GM19372 (cell line): ENCODE data around the gene GULP1.

Experiments
- ATAC-seq: cut with Tn5 transposase; IDR thresholded peaks from one replicate; pipeline ENCODE4 v1.9.1; 2021; ENCODE audit warnings: mild to moderate bottlenecking, low read depth, moderate library complexity; ENCODE audit not compliant: unreplicated experiment

Gene GULP1

DNA sequence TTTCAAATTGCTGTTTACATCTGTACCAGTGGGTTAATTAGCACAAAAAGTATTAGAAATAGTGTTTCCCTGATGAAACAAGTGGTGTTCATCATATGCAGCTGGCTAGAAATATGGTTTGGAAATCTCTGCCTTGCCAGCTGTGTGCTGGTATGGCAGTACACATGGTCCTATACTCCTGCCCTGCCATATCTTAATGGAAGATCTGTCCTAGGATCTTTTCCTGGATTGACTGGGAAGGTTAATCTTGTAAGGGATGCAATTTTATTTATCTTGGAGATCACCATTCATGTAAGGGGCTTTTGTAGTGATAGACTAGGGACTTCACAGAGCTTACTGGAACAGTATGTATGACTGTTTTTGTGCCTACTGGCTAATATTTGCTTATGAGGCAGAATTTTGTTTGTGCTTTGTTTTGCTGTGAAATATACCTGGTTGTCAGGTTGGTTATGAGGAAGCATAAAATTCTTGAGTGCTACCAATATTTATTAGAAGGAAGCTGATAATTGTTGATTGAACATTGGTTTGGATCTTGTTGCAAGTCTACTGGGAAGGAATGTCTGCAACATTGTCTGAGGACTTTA, 73.5 kb downstream of the GULP1 start:
- ATAC-seq, result no peak

GRCh38 chr2:188367164-188367563, 75.5 kb downstream of the GULP1 start:
- ATAC-seq, result no peak

GRCh38 chr2:188369365-188369764, 77.7 kb downstream of the GULP1 start:
- peak; percentile 79 for ATAC-seq

DNA sequence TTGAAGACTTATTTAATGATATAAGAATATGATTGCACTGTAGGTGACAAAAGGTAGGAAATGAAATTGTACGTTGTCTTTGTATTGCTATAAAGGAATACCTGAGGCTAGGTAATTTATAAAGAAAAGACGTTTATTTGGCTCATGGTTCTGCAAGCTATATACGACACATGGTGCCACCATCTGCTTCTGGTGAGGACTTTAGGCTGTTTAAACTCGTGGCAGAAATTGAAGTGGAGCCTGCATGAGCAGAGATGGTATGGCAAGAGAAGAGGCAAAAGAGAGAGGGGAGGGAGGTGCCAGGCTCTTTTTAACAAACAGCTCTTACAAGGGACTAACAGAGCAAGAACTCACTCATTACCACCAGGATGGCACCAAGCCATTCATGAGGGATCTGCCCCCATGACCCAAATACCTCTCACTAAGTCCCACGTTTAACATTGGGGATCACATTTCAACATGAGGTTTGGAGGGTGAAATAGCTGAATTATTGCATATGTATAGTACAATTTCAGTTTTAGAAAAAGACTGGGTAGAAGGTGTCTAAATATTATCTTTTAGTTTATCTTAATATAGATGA, 86.8 kb downstream of the GULP1 start:
- no peak for ATAC-seq

- ATAC-seq, result no peak
These were observed 88.1 kb downstream of the GULP1 start for GRCh38 chr2:188379748-188380147.

- ATAC-seq, result no peak
These were observed 88.6 kb downstream of the GULP1 start for GRCh38 chr2:188380280-188380679.

DNA sequence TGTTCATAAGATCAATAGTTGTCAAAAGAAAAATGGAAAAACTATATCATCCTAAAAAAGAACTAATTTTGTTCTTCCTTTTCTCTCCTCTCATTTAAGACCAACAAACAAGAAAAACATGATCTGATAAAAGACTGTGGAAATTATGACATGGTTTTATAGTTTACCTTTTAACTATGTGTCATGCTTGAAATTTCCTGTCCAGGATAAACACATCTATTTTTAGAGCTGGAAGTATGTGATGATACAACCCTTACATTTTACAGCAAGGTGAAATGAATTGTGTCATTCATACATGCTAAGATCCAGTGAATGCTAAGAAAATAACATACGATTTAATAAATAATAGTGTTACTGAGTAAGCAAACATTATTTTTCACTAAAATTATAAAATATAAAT, 89.9 kb downstream of the GULP1 start:
- no peak for ATAC-seq

- no peak for ATAC-seq
These were observed 90.4 kb downstream of the GULP1 start for GRCh38 chr2:188382107-188382506.

GRCh38 chr2:188383158-188383557, 91.5 kb downstream of the GULP1 start:
- ATAC-seq, result no peak

GRCh38 chr2:188385857-188386256, 94.2 kb downstream of the GULP1 start:
- ATAC-seq, result no peak

GRCh38 chr2:188388831-188389230, 97.2 kb downstream of the GULP1 start:
- no peak for ATAC-seq

- ATAC-seq, result no peak
These were observed 99.7 kb downstream of the GULP1 start for GRCh38 chr2:188391354-188391753.

DNA sequence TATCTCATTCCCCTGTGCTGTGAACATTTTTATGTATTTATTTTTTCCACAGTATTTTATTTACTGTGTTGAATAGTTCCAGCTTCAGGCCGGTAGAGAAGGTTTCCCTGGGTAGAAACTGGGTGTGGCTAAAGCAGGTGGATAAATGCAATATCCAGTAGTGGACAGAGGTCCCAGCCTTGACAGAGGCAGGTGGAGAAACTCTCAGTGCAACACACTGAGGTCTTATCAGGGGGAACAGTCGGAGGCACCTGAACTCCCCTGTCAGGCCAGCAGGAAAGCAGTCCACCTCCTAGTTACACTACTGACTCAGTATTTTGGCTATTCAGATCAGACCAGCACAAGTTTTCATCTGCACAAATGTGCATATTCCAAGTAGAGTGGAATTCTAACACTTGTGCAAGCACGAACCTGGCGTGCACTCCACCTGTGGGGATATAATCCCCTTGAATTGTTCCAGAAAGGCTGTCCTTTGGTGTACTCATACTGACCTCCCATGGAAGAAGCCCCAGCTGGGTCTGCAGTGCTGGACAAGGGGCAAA, 103.3 kb downstream of the GULP1 start:
- no peak for ATAC-seq

- ATAC-seq, result no peak
These were observed 104.4 kb downstream of the GULP1 start for GRCh38 chr2:188395903-188396689.

GRCh38 chr2:188399159-188399558, 107.5 kb downstream of the GULP1 start:
- no peak for ATAC-seq

- no peak for ATAC-seq
These were observed 112.0 kb downstream of the GULP1 start for GRCh38 chr2:188403676-188404075.

- no peak for ATAC-seq
These were observed 112.8 kb downstream of the GULP1 start for GRCh38 chr2:188404341-188405004.

GRCh38 chr2:188406414-188406813, 114.7 kb downstream of the GULP1 start:
- ATAC-seq, result no peak

GRCh38 chr2:188410504-188411235, 119.0 kb downstream of the GULP1 start:
- no peak for ATAC-seq

GRCh38 chr2:188412190-188412589, 120.5 kb downstream of the GULP1 start:
- no peak for ATAC-seq
